Activated CD8-positive, alpha-beta memory T cell treated with anti-CD3 and anti-CD28 coated beads, Interleukin-2, amount 50 U/mL, for 1 hour (primary cell): ENCODE results near the gene ASCL1.

Experiments
- DNase-seq: peaks from one replicate; pipeline ENCODE4 v3.0.0-alpha.2; 2020; ENCODE audit errors: extremely low read depth

Gene ASCL1

GRCh38 chr12:102977945-102978706 is 20.7 kb downstream of the ASCL1 start:
- DNase-seq: no peak

GRCh38 chr12:102980350-102980749 is 22.9 kb downstream of the ASCL1 start:
- DNase-seq: no peak

GRCh38 chr12:102990419-102990818 is 32.9 kb downstream of the ASCL1 start:
- DNase-seq: no peak

- DNase-seq: no peak
Observed at GRCh38 chr12:102992297-102992696, 34.8 kb downstream of the ASCL1 start.

GRCh38 chr12:102992720-102993119 is 35.2 kb downstream of the ASCL1 start:
- DNase-seq: no peak

GRCh38 chr12:102993537-102993936 is 36.1 kb downstream of the ASCL1 start:
- no peak for DNase-seq

- DNase-seq: no peak
Observed at GRCh38 chr12:102995372-102995771, 37.9 kb downstream of the ASCL1 start.
